OCI-LY1 (cell line): Measurements from ENCODE around the gene SOX13.

ENCODE experiments used
- CTCF ChIP-seq: fragments of 200-600 bp; sonication (generic), shearing (Covaris generic); IDR thresholded peaks from 2 replicates; pipeline ENCODE4 v1.5.1; 2017; ENCODE audit warnings: mild to moderate bottlenecking, antibody characterized with exemption, low read length, moderate library complexity, mixed read lengths
- EZH2 ChIP-seq: fragments of 200-600 bp; sonication (generic), shearing (Covaris generic); IDR thresholded peaks from 2 replicates; pipeline ENCODE4 v1.8.0; 2017; ENCODE audit warnings: borderline replicate concordance, mixed run types, mild to moderate bottlenecking, antibody characterized with exemption, low read length, moderate library complexity, mixed read lengths

DNA sequence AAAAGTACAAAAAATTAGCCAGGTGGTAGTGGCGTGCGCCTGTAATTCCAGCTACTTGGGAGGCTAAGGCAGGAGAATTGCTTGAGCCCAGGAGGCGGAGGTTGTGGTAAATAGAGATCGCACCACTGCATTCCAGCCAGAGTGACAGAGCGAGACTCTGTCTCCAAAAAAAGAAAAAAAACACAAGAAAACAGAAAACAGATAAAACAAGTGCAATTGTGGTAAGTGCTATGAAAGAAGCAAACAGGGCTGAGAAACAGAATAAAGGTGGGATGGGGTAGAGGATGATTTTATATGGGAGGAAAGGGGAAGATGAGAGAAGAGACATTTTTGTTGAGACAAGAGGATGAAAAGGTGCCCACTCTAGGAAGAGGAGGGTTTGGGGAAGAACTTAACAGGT is 5.0 kb upstream of the SOX13 start:
- TF ChIP-seq CTCF (no peak), EZH2 (no peak)
